ENCODE measurements around the gene PCDH18. TPM values are rescaled to one million over a fixed set of nuclear protein-coding genes. Genes with fewer than 3 reads are reported as not detected.

The PCDH18 gene
- total RNA-seq, 2 donors from 2014 or later = 3.9 to 7.9 TPM

GRCh38 chr4:137559801-137560200 is 27.5 kb upstream of the PCDH18 start:
- no peak overlapping the region for H3K27ac ChIP-seq
- H3K27me3 ChIP-seq = no peaks in the 10 kb centered on the region
- TF ChIP-seq CTCF (IDR thresholded peaks at IDR 0.05) (no peak), POLR2A (IDR thresholded peaks at IDR 0.05) (no peak)
- no peaks in the 10 kb centered on the region for H3K9me3 ChIP-seq
- no peak for DNase-seq
- H3K4me1 ChIP-seq = no peaks in the 10 kb centered on the region
- 62 to 77% methylated on average over 1 of the region's 1 CpG for WGBS, 2 donors
- ATAC-seq = no peak
- H3K4me3 ChIP-seq = no peak overlapping the region
- H3K36me3 ChIP-seq (replicated peaks in 1 of 2; ENCODE audit: insufficient read depth in 1 of 2, low read depth in 2 of 2) = no peaks in the 10 kb centered on the region
- intact Hi-C loops (cut with DNase I) = no loop called here

DNA sequence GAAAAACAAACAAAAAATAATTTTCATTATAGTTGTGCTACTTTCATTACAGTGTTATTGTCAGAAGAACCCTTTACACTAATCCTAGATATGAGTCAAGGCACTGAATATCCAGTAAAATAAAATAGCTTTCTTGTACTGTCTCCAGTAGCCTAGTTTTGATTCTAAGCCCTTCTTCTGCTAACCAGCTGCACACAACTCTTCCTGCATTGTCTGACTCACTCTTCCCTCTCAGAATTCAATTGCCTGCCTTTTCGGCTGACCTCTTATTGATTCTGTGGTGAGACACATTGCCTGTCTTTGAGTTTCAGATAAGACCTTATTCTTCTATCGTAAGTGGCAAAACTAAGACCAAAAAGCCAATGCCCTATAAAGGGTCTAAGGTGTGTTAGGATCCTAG is 26.7 kb upstream of the PCDH18 start:
- intact Hi-C loops (cut with DNase I) = no loop called here
- no peaks in the 10 kb centered on the region for H3K4me1 ChIP-seq
- H3K4me3 ChIP-seq = no peak overlapping the region
- DNase-seq (no peak), ATAC-seq (no peak)
- H3K27me3 ChIP-seq = no peaks in the 10 kb centered on the region
- no peaks in the 10 kb centered on the region for H3K9me3 ChIP-seq
- no peaks in the 10 kb centered on the region for H3K36me3 ChIP-seq (replicated peaks in 1 of 2; ENCODE audit: insufficient read depth in 1 of 2, low read depth in 2 of 2)
- 13 to 24% methylated on average over 2 of the region's 2 CpGs for WGBS, 2 donors
- H3K27ac ChIP-seq = no peak overlapping the region
- TF ChIP-seq POLR2A (IDR thresholded peaks at IDR 0.05) (no peak), CTCF (IDR thresholded peaks at IDR 0.05) (no peak)

GRCh38 chr4:137545461-137545861 is 13.2 kb upstream of the PCDH18 start:
- H3K9me3 ChIP-seq = no peaks in the 10 kb centered on the region

GRCh38 chr4:137543648-137544047 is 11.4 kb upstream of the PCDH18 start:
- TF ChIP-seq CTCF (IDR thresholded peaks at IDR 0.05) (no peak), POLR2A (IDR thresholded peaks at IDR 0.05) (no peak)
- H3K4me1 ChIP-seq = no peaks in the 10 kb centered on the region
- no peak overlapping the region for H3K27ac ChIP-seq
- intact Hi-C loops (cut with DNase I) = no loop called here
- DNase-seq (no peak), ATAC-seq (no peak)
- H3K9me3 ChIP-seq = no peaks in the 10 kb centered on the region
- 37 to 41% methylated on average over 3 of the region's 3 CpGs for WGBS, 2 donors
- H3K27me3 ChIP-seq = no peaks in the 10 kb centered on the region
- no peak overlapping the region for H3K4me3 ChIP-seq
- H3K36me3 ChIP-seq (replicated peaks in 1 of 2; ENCODE audit: insufficient read depth in 1 of 2, low read depth in 2 of 2) = no peaks in the 10 kb centered on the region

More at GRCh38 chr4:137545461-137545861, 13.2 kb upstream of the PCDH18 start:
- Histone ChIP-seq H3K36me3 (replicated peaks in 1 of 2; ENCODE audit: insufficient read depth in 1 of 2, low read depth in 2 of 2) (no peaks in the 10 kb centered on the region), H3K27ac (no peak overlapping the region), H3K4me3 (no peak overlapping the region), H3K27me3 (no peaks in the 10 kb centered on the region), H3K4me1 (no peaks in the 10 kb centered on the region)
- peak in 1 of 4 donors; percentile 9 for DNase-seq
- intact Hi-C loops (cut with DNase I) = no loop called here
- 59 to 67% methylated on average over 4 of the region's 4 CpGs for WGBS, 2 donors
- ATAC-seq = peak; percentile 45
- no peak for TF ChIP-seq CTCF (IDR thresholded peaks at IDR 0.05)
- TF ChIP-seq POLR2A (IDR thresholded peaks at IDR 0.05) = no peak

- intact Hi-C loops (cut with DNase I) = no loop called here
- ATAC-seq (no peak), DNase-seq (no peak)
- WGBS, 2 donors = 53 to 76% methylated on average over 2 of the region's 2 CpGs
- Histone ChIP-seq H3K4me3 (no peak overlapping the region), H3K27me3 (no peaks in the 10 kb centered on the region), H3K4me1 (no peaks in the 10 kb centered on the region), H3K36me3 (replicated peaks in 1 of 2; ENCODE audit: insufficient read depth in 1 of 2, low read depth in 2 of 2) (no peaks in the 10 kb centered on the region), H3K27ac (no peak overlapping the region), H3K9me3 (no peaks in the 10 kb centered on the region)
- no peak for TF ChIP-seq CTCF (IDR thresholded peaks at IDR 0.05)
- TF ChIP-seq POLR2A (IDR thresholded peaks at IDR 0.05) = no peak
Measured at GRCh38 chr4:137543198-137543597, 10.9 kb upstream of the PCDH18 start.
